OCI-LY1 (cell line): ENCODE measurements around the gene NLK.

ENCODE experiments used
- H2AFZ ChIP-seq: fragments of 200-600 bp; sonication (generic), shearing (Covaris generic); 2 replicates; pipeline ENCODE4 v1.6.0; 2014; ENCODE audit warnings: antibody characterized with exemption, mild to moderate bottlenecking, low read length
- H3F3A ChIP-seq: fragments of 200-600 bp; sonication (generic), shearing (Covaris generic); 2 replicates; pipeline ENCODE4 v1.6.0; 2014; ENCODE audit warnings: mild to moderate bottlenecking, antibody characterized with exemption, low read length, moderate library complexity; ENCODE audit not compliant: insufficient read depth
- H3K27ac ChIP-seq: fragments of 200-600 bp; sonication (generic); 2 replicates; pipeline ENCODE4 v1.5.1; 2014; ENCODE audit warnings: low read length, mixed run types, mild to moderate bottlenecking, low read depth; ENCODE audit not compliant: poor library complexity, severe bottlenecking
- H3K27me3 ChIP-seq: fragments of 200-600 bp; sonication (generic); 2 replicates; pipeline ENCODE4 v1.6.0; 2014; ENCODE audit warnings: antibody characterized with exemption, mild to moderate bottlenecking, low read length, moderate library complexity; ENCODE audit not compliant: insufficient read depth
- H3K36me3 ChIP-seq: fragments of 200-600 bp; sonication (generic); 2 replicates; pipeline ENCODE4 v1.6.1; 2014; ENCODE audit warnings: mild to moderate bottlenecking, antibody characterized with exemption, low read length, moderate library complexity, mixed read lengths; ENCODE audit not compliant: insufficient read depth
- H3K4me1 ChIP-seq: fragments of 200-600 bp; sonication (generic); 2 replicates; pipeline ENCODE4 v1.5.1; 2014; ENCODE audit warnings: mild to moderate bottlenecking, low read length, moderate library complexity; ENCODE audit not compliant: insufficient read depth, severe bottlenecking
- H3K4me2 ChIP-seq: fragments of 200-600 bp; sonication (generic), shearing (Covaris generic); 2 replicates; pipeline ENCODE4 v1.6.1; 2014; ENCODE audit warnings: low read length
- H3K4me3 ChIP-seq: fragments of 200-600 bp; sonication (generic); 2 replicates; pipeline ENCODE4 v1.5.1; 2014; ENCODE audit warnings: low read length, low read depth, mild to moderate bottlenecking, mixed read lengths; ENCODE audit not compliant: poor library complexity, severe bottlenecking
- H3K79me2 ChIP-seq: fragments of 200-600 bp; shearing (Covaris generic); 2 replicates; pipeline ENCODE4 v1.6.1; 2016; ENCODE audit warnings: mixed run types, low read length, mixed read lengths; ENCODE audit not compliant: insufficient read depth
- H3K9ac ChIP-seq: fragments of 200-600 bp; sonication (generic), shearing (Covaris generic); 2 replicates; pipeline ENCODE4 v1.6.1; 2014; ENCODE audit warnings: mild to moderate bottlenecking, low read length, mixed read lengths
- H3K9me2 ChIP-seq: fragments of 200-600 bp; sonication (generic), shearing (Covaris generic); 2 replicates; pipeline ENCODE4 v1.6.1; 2014; ENCODE audit warnings: low read depth, mild to moderate bottlenecking, low read length, mixed read lengths
- H3K9me3 ChIP-seq: fragments of 200-600 bp; shearing (Covaris generic); 2 replicates; pipeline ENCODE4 v1.6.1; 2014; ENCODE audit warnings: low read length, mixed read lengths
- H4K20me1 ChIP-seq: fragments of 200-600 bp; sonication (generic), shearing (Covaris generic); 2 replicates; pipeline ENCODE4 v1.6.0; 2016; ENCODE audit warnings: mild to moderate bottlenecking, low read length; ENCODE audit not compliant: insufficient read depth
- CTCF ChIP-seq: fragments of 200-600 bp; sonication (generic), shearing (Covaris generic); IDR thresholded peaks from 2 replicates; pipeline ENCODE4 v1.5.1; 2017; ENCODE audit warnings: mild to moderate bottlenecking, antibody characterized with exemption, low read length, moderate library complexity, mixed read lengths
- EZH2 ChIP-seq: fragments of 200-600 bp; sonication (generic), shearing (Covaris generic); IDR thresholded peaks from 2 replicates; pipeline ENCODE4 v1.8.0; 2017; ENCODE audit warnings: borderline replicate concordance, mixed run types, mild to moderate bottlenecking, antibody characterized with exemption, low read length, moderate library complexity, mixed read lengths

The NLK gene

GRCh38 chr17:28105501-28105900 is 63.0 kb downstream of the NLK start:
- 0 out of 2 replicates have a peak, but pooled peaks cover 2% of the 10 kb centered on the region for H3K79me2 ChIP-seq
- no peaks in the 10 kb centered on the region for H3K27me3 ChIP-seq
- no peaks in the 10 kb centered on the region for H3K9me2 ChIP-seq
- H3K9me3 ChIP-seq: 0 out of 2 replicates have a peak, but pooled peaks cover 3% of the 10 kb centered on the region
- no peaks in the 10 kb centered on the region for H4K20me1 ChIP-seq
- H3K9ac ChIP-seq: no peak overlapping the region
- no peak overlapping the region for H3K4me3 ChIP-seq
- no peak overlapping the region for H3K4me2 ChIP-seq
- no peaks in the 10 kb centered on the region for H3K36me3 ChIP-seq
- H3K4me1 ChIP-seq: no peaks in the 10 kb centered on the region
- H3F3A ChIP-seq: no peaks in the 10 kb centered on the region
- no peak overlapping the region for H2AFZ ChIP-seq
- H3K27ac ChIP-seq: no peak overlapping the region
- no peak for TF ChIP-seq CTCF
- no peak for TF ChIP-seq EZH2

GRCh38 chr17:28110184-28110583 is 67.7 kb downstream of the NLK start:
- Histone ChIP-seq H3K9me3 (0 out of 2 replicates have a peak, but pooled peaks cover 3% of the 10 kb centered on the region), H3K9me2 (no peaks in the 10 kb centered on the region), H3K4me2 (no peak overlapping the region), H3K4me3 (no peak overlapping the region), H3K79me2 (peaks cover 6% of the 10 kb centered on the region; the same call in 1 of the 2 replicates), H3K9ac (no peak overlapping the region), H3F3A (no peaks in the 10 kb centered on the region), H4K20me1 (no peaks in the 10 kb centered on the region), H3K36me3 (no peaks in the 10 kb centered on the region), H2AFZ (no peak overlapping the region), H3K27ac (no peak overlapping the region), H3K4me1 (no peaks in the 10 kb centered on the region), H3K27me3 (no peaks in the 10 kb centered on the region)
- TF ChIP-seq EZH2: no peak
- no peak for TF ChIP-seq CTCF

GRCh38 chr17:28112181-28112580 is 69.7 kb downstream of the NLK start:
- peaks cover 13% of the 10 kb centered on the region; the same call in 1 of the 2 replicates for H3K79me2 ChIP-seq
- H3K9ac ChIP-seq: no peak overlapping the region
- H4K20me1 ChIP-seq: no peaks in the 10 kb centered on the region
- H3K27me3 ChIP-seq: no peaks in the 10 kb centered on the region
- no peak overlapping the region for H2AFZ ChIP-seq
- H3K9me2 ChIP-seq: no peaks in the 10 kb centered on the region
- no peaks in the 10 kb centered on the region for H3K36me3 ChIP-seq
- no peak overlapping the region for H3K4me3 ChIP-seq
- H3K9me3 ChIP-seq: 0 out of 2 replicates have a peak, but pooled peaks cover 3% of the 10 kb centered on the region
- peaks cover 8% of the 10 kb centered on the region for H3K4me1 ChIP-seq
- H3K27ac ChIP-seq: no peak overlapping the region
- H3F3A ChIP-seq: no peaks in the 10 kb centered on the region
- no peak overlapping the region for H3K4me2 ChIP-seq
- TF ChIP-seq EZH2: no peak
- TF ChIP-seq CTCF: no peak
